ENCODE data around the gene PCSK5. TPM values are rescaled to one million over a fixed set of nuclear protein-coding genes. Genes with fewer than 3 reads are reported as not detected.

The PCSK5 gene
- total and polyA plus RNA-seq, 12 donors = 2.2 to 31.8 (median 8.4) TPM

DNA sequence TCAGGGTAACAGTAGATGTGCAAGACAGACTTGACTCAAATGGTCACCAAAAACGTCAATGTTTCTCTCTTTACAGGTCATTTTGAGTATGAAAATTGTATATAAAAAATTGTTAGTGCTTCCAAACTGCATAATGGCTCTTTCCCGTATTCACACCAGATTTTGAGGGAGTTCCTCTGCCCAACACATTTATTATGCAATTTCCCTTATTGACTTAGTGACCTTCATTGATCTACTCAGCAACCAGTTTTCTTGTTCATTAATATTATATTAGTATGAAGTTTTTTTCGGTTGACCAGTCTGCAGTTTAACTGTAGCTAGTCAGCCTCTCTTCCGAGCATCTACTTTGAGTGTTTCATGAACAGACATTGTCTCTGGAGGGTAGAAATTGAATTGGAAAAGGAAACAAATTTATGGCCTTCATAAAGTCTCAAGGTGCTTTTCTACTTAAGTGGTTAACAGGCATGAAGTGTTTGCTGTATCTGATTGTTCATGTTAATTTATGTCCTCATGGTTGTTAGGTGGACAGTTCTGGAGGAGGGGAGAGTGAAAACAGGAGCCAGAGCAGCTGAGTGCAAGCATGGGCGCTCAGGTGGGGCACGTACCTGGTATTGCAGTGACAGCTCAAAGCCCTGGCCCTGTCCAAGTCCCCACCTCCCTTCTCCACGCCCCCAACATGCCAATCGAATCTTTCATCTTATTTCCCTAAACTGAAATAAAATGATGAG, 263.6 kb downstream of the PCSK5 start:
- intact Hi-C loops (cut with DNase I) = no loop called here
- no peak for DNase-seq

DNA sequence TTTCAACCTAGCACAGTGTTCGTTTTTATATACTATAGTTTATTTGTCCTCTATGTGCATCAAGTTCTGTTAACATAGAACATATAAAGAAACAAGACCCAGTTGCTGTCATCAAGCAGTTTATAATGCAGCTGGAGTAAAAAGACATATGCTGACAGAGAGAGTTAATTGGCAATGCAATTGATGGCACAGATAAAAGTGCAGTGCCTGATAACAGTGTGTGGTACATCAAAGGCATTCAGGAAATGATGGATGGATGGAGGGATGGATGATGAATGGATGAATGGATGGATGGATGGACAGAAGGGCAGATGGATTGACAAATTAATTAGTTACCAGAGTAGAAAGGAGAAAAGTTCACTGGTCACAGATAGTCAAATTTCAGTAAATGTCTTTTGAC, 264.9 kb downstream of the PCSK5 start:
- 74 to 97% (median 88%) methylated on average over 1 of the region's 1 CpG for WGBS, 4 donors
- no peak overlapping the region for H3K27ac ChIP-seq
- H3K4me3 ChIP-seq = no peak overlapping the region
- intact Hi-C loops (cut with DNase I) = no loop called here
- peaks cover 0 to 4% of the 10 kb centered on the region in 2 donors for H3K36me3 ChIP-seq (replicated peaks in 1 of 2)
- TF ChIP-seq, protein P1, sequence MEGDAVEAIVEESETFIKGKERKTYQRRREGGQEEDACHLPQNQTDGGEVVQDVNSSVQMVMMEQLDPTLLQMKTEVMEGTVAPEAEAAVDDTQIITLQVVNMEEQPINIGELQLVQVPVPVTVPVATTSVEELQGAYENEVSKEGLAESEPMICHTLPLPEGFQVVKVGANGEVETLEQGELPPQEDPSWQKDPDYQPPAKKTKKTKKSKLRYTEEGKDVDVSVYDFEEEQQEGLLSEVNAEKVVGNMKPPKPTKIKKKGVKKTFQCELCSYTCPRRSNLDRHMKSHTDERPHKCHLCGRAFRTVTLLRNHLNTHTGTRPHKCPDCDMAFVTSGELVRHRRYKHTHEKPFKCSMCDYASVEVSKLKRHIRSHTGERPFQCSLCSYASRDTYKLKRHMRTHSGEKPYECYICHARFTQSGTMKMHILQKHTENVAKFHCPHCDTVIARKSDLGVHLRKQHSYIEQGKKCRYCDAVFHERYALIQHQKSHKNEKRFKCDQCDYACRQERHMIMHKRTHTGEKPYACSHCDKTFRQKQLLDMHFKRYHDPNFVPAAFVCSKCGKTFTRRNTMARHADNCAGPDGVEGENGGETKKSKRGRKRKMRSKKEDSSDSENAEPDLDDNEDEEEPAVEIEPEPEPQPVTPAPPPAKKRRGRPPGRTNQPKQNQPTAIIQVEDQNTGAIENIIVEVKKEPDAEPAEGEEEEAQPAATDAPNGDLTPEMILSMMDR (IDR thresholded peaks at IDR 0.05) = no peak
- TF ChIP-seq POLR2A (IDR thresholded peaks at IDR 0.05) = no peak
- no peak for DNase-seq
- no peaks in the 10 kb centered on the region for H3K4me1 ChIP-seq (replicated peaks in 1 of 2)
- no peaks in the 10 kb centered on the region for H3K27me3 ChIP-seq
- no peaks in the 10 kb centered on the region for H3K9me3 ChIP-seq (replicated peaks in 1 of 3)

More for the DNA sequence above, 263.6 kb downstream of the PCSK5 start:
- H3K36me3 ChIP-seq (replicated peaks in 1 of 2) = peaks cover 0 to 3% of the 10 kb centered on the region in 2 donors
- 91 to 95% (median 91%) methylated on average over 8 of the region's 8 CpGs for WGBS, 4 donors
- no peak overlapping the region for H3K27ac ChIP-seq
- no peaks in the 10 kb centered on the region for H3K4me1 ChIP-seq (replicated peaks in 1 of 2)
- H3K4me3 ChIP-seq = no peak overlapping the region
- no peaks in the 10 kb centered on the region for H3K9me3 ChIP-seq (replicated peaks in 1 of 3)
- H3K27me3 ChIP-seq = no peaks in the 10 kb centered on the region
- no peak for TF ChIP-seq POLR2A (IDR thresholded peaks at IDR 0.05)
- TF ChIP-seq, protein P1 (IDR thresholded peaks at IDR 0.05) = no peak

DNA sequence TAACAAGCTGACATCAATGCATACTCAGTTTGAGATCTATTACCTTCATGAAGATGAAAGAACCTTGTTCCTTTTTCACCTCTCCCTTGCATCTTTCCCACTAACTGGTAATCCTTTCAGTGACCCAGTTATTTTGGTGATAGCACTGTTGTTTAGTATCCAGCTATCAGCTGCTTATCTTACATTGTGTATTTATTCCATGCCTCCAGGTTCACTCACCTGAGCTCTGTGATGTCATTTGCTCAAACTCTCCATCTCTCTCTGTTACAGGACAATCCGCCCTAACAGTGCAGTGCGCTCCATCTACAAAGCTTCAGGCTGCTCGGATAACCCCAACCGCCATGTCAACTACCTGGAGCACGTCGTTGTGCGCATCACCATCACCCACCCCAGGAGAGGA, 268.2 kb downstream of the PCSK5 start:
- Histone ChIP-seq H3K4me1 (replicated peaks in 1 of 2) (peaks cover 4 to 8% of the 10 kb centered on the region in 2 donors), H3K36me3 (replicated peaks in 1 of 2) (peaks cover 0 to 4% of the 10 kb centered on the region in 2 donors), H3K4me3 (no peak overlapping the region), H3K9me3 (replicated peaks in 1 of 3) (no peaks in the 10 kb centered on the region), H3K27ac (no peak overlapping the region), H3K27me3 (no peaks in the 10 kb centered on the region)
- DNase-seq = no peak
- no peak for TF ChIP-seq POLR2A (IDR thresholded peaks at IDR 0.05)
- TF ChIP-seq, protein P1 (IDR thresholded peaks at IDR 0.05) = no peak
- 88 to 98% (median 97%) methylated on average over 7 of the region's 7 CpGs for WGBS, 4 donors
- intact Hi-C loops (cut with DNase I) = no loop called here

DNA sequence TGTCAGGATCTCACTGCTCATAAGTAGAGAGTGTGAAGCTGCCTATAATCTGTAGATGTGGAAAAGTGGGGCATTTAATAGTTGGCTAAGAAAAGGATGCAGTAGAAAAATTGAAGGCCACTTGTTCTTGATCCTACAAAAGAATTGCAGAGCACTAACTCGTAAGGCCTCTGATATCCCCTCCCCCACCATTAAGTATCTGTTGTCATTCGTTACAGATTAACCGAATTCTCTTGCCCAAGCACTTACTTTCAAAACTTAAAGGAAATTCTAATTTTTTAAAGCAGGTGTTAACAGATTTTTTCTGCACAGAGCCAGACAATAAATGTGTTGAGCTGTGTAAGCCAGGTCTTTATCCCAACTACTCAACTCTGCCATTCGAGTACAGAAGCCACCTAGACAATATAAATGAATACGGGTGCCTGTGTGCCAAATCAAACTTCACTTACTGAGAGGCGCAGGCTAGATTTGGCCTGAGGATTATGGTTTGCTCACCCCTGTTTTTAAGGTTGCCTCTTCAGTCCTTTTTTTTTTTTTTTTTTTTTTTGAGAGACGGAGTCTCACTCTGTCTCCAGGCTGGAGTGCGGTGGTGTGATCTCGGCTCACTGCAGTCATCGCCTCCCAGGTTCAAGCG, 268.9 kb downstream of the PCSK5 start:
- intact Hi-C loops (cut with DNase I) = no loop called here

More for the DNA sequence above, 268.9 kb downstream of the PCSK5 start:
- peaks cover 4 to 8% of the 10 kb centered on the region in 2 donors for H3K4me1 ChIP-seq (replicated peaks in 1 of 2)
- H3K36me3 ChIP-seq (replicated peaks in 1 of 2) = peaks cover 0 to 4% of the 10 kb centered on the region in 2 donors
- no peak overlapping the region for H3K4me3 ChIP-seq
- no peaks in the 10 kb centered on the region for H3K9me3 ChIP-seq (replicated peaks in 1 of 3)
- DNase-seq = no peak
- WGBS, 4 donors = 92 to 97% (median 95%) methylated on average over 10 to 11 of the region's 11 CpGs
- H3K27me3 ChIP-seq = no peaks in the 10 kb centered on the region
- H3K27ac ChIP-seq = no peak overlapping the region
- TF ChIP-seq, protein P1 (IDR thresholded peaks at IDR 0.05) = no peak
- no peak for TF ChIP-seq POLR2A (IDR thresholded peaks at IDR 0.05)

All from adrenal gland (tissue), 12 donors.